Measurements from ENCODE around the gene UBE2M. TPM values are rescaled to one million over a fixed set of nuclear protein-coding genes. Genes with fewer than 3 reads are reported as not detected.
"Not testable (repeated sequence)": the region's sequence is repeated elsewhere in the genome, so short reads cannot be mapped to it uniquely, and the experiment has no call there.

The UBE2M gene
- polyA plus RNA-seq, 4 donors = 65.6 to 98.9 (median 96.5) TPM

- DNase-seq (ENCODE audit: low read depth in 4 of 4, low spot score in 3 of 4) = no peak
Observed at GRCh38 chr19:58515259-58515658, 43.2 kb downstream of the UBE2M start.

DNA sequence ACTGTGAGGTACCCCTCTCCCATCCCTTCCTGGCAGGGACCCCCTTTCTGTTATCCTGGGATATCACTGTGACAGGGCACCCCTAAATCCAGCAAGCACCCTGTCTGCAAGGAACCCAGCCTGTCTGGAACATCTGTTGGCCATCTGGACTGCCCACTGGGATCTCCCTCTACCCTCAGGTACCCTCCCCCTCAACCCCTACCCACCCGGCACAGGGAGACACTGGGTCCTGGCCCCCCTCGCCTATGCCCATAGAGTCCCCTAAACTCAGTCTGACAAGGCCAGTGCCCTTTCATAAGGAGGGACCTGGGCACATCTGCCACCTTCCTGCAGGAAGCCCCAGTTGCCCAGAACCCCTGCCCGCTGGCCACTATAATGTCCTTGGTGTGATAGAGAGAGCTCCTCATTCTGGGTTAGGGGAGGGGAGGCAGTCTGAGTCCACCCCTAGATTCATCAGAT lies 43.8 kb downstream of the UBE2M start:
- no peak for DNase-seq (ENCODE audit: low read depth in 4 of 4, low spot score in 3 of 4)

DNA sequence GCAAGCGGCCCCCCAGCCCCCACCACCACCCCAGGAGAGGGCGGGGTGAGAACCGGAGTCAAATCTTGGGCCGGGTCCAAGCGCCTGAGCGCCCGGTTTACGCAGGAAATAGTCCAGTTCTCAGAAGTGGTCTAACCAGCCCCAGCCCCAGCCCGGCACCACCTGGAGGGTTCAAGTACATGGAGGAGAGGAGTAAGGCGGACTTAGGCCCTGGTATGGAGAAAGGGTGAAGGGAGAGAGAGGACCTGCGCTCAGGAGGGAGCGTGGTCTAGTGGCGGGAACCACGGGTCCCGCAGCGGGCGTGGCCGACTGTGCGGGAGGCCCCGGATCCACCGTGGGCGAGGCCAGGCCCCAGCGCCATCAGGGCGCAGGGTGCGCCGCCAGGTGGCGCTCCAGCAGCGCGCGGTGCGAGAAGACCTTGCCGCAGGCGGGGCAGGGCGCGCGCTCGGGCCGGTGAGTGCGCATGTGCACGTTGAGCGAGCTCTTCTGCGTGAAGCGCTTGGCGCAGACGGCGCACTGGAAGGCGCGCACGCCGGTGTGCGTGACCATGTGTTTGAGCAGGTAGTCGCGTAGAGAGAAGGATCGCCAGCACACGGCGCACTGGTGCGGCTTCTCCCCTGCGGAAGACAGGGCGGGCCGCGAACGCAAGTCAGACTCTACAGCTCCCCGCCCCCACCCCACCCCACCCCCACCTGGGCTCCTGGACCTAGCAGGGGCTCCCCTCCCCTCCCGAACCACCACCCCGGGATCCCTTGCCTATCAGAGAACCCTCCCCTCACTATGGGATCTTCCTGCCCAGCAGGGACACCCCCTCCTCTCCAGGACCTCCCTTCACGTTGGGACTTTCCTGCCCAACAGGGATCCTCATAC lies 44.5 kb downstream of the UBE2M start:
- peak; percentile 56 to 78 (median 68) for DNase-seq (ENCODE audit: low read depth in 4 of 4, low spot score in 3 of 4)

DNA sequence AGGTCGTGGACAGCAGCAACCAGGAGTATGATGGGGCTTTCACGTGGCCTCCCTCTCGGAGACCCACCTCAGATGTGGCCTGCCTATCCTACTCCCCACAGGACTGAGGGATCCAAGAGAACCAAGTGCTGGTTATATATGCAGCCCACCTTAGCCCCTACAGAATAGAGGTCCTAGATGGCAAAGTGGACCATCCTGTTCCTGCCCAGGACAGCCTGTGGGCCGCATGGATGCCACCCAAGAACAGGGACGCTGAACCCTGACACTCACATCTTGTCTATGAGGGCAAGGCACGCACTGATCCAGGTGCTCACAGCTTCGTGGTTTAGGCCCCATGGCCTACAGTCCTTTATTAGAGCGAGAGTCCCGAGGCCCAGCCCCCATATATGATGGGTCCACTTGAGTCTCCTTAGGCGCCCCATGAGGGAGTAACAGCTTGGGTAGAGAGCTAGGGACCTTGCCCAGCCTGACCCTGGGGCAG lies 45.2 kb downstream of the UBE2M start:
- no peak for DNase-seq (ENCODE audit: low read depth in 4 of 4, low spot score in 3 of 4)

- no peak for DNase-seq (ENCODE audit: low read depth in 4 of 4, low spot score in 3 of 4)
Observed at GRCh38 chr19:58511353-58512208, 46.8 kb downstream of the UBE2M start, which contains the start of gene SLC27A5. Gene SLC27A5 (minus strand): TSS chr19:58511992. CDS start chr19:58511955, 37 bp downstream.

DNA sequence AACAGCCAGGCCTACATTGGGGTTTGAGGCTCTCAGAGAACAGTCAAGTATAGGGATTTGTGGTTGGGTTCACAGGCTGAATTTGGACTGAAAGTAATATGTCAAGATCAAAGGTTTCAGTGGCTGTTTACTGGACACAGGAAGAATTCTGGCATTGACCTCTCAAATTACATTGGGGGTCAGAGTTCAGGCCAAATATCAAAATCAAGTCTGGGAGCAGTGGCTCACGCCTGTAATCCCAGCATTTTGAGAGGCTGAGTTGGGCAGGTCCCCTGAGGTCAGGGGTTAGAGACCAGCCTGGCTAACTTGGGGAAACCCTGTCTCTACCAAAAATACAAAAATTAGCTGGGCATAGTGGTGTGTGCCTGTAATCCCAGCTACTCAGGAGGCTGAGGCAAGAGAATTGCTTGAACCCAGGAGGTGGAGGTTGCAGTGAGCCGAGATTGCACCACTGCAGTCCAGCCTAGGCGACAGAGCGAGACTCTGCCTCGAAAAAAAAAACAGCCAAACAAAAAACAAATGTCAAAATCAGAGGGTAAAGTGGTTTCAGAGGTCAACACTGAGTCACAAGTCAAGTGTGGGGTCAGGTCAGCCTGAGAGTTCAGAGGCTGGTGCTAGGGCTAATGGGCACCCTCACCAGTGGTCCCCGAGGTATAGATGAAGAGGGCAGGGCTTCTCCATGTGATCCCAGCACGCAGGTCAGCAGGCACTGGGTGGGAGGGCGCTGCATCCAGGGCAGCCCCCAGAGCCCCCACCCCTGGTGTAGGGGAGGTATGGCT lies 48.1 kb downstream of the UBE2M start:
- DNase-seq (ENCODE audit: low read depth in 4 of 4, low spot score in 3 of 4) = no peak

- DNase-seq (ENCODE audit: low read depth in 4 of 4, low spot score in 3 of 4) = no peak
Observed at GRCh38 chr19:58509731-58510083, 48.7 kb downstream of the UBE2M start.

- not testable (repeated sequence) for DNase-seq (ENCODE audit: low read depth in 4 of 4, low spot score in 3 of 4)
Observed at GRCh38 chr19:58507602-58508223, 50.7 kb downstream of the UBE2M start.

Other genes starting within 250 kb of the UBE2M start
- 1 to 10 TPM; 3.5 to 4.2 (median 3.8) TPM for gene ZSCAN22, start 231.6 kb downstream of the UBE2M start, polyA plus RNA-seq (ENCODE audit: insufficient read length in 4 of 4)
- 1 to 10 TPM in 3 of 4 donors, under 1 TPM in 1; 0.89 to 1.9 (median 1.3) TPM for gene A1BG, start 205.1 kb downstream of the UBE2M start, polyA plus RNA-seq (ENCODE audit: insufficient read length in 4 of 4)
- 1 to 10 TPM; 2.9 to 6.5 (median 3.8) TPM for gene ZNF497, start 195.9 kb downstream of the UBE2M start, polyA plus RNA-seq (ENCODE audit: insufficient read length in 4 of 4)
- gene ZNF837, start 177.6 kb downstream of the UBE2M start, polyA plus RNA-seq (ENCODE audit: insufficient read length in 4 of 4) = 1 to 10 TPM; 1.9 to 5.0 (median 2.5) TPM
- gene RPS5, start 171.3 kb downstream of the UBE2M start, polyA plus RNA-seq (ENCODE audit: insufficient read length in 4 of 4) = 1,000 to 10,000 TPM in 1 of 4 donors, 100 to 1,000 TPM in 3; 837 to 1,018 (median 886) TPM
- gene RNF225, start 163.0 kb downstream of the UBE2M start, polyA plus RNA-seq (ENCODE audit: insufficient read length in 4 of 4) = not detected
- 10 to 100 TPM; 12.2 to 13.6 (median 12.7) TPM for gene ZNF584, start 150.0 kb downstream of the UBE2M start, polyA plus RNA-seq (ENCODE audit: insufficient read length in 4 of 4)
- 10 to 100 TPM in 3 of 4 donors, 1 to 10 TPM in 1; 9.0 to 15.9 (median 14.3) TPM for gene ZNF132, start 118.5 kb downstream of the UBE2M start, polyA plus RNA-seq (ENCODE audit: insufficient read length in 4 of 4)
- 1 to 10 TPM; 5.6 to 7.1 (median 6.1) TPM for gene ZNF324B, start 107.0 kb downstream of the UBE2M start, polyA plus RNA-seq (ENCODE audit: insufficient read length in 4 of 4)
- gene ZNF324, start 91.5 kb downstream of the UBE2M start, polyA plus RNA-seq (ENCODE audit: insufficient read length in 4 of 4) = 10 to 100 TPM in 1 of 4 donors, 1 to 10 TPM in 3; 7.2 to 12.1 (median 8.9) TPM
- gene ZNF446, start 82.3 kb downstream of the UBE2M start, polyA plus RNA-seq (ENCODE audit: insufficient read length in 4 of 4) = 10 to 100 TPM; 13.3 to 20.6 (median 13.8) TPM
- 10 to 100 TPM in 1 of 4 donors, 1 to 10 TPM in 3; 6.8 to 11.3 (median 8.6) TPM for gene SLC27A5, start 46.6 kb downstream of the UBE2M start, polyA plus RNA-seq (ENCODE audit: insufficient read length in 4 of 4)
- 10 to 100 TPM in 1 of 4 donors, 1 to 10 TPM in 3; 8.7 to 15.3 (median 9.0) TPM for gene ZBTB45, start 38.8 kb downstream of the UBE2M start, polyA plus RNA-seq (ENCODE audit: insufficient read length in 4 of 4)
- 100 to 1,000 TPM; 508 to 729 (median 693) TPM for gene TRIM28, start 14.5 kb downstream of the UBE2M start, polyA plus RNA-seq (ENCODE audit: insufficient read length in 4 of 4)
- gene CHMP2A, start 3.5 kb downstream of the UBE2M start, polyA plus RNA-seq (ENCODE audit: insufficient read length in 4 of 4) = 100 to 1,000 TPM in 3 of 4 donors, 10 to 100 TPM in 1; 79.1 to 120 (median 116) TPM
- gene MZF1, start 14.7 kb upstream of the UBE2M start, polyA plus RNA-seq (ENCODE audit: insufficient read length in 4 of 4) = 10 to 100 TPM; 21.8 to 56.7 (median 29.6) TPM

All from left renal pelvis (tissue), 4 donors.